ENCODE results near the gene ZNF385B.

ZNF385B gene

DNA sequence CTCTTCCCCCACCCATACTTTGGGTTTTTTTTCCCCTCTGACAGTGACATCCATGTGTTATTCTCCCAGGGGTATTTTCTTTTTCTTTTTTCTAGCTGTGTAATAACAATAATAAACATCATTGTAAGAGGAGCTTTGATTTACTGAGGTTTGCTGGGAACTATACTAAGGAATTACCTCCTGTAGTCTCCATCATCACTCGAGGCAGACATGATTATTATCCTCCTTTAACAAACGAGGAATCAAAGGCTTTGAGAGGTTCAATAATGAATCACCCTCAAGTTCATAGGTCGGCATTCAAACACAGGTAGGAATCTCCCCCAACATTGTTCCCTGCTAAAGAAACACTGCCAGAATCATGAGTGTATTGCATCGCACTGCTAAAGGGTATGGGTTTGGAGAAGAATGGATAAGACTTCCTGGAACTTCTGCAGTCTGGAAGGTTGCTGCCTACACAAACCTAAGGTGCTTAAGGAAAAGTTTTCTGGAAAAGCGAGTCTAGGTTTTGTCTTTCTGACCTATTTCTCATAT is 336.5 kb downstream of the ZNF385B start:
- Histone ChIP-seq H3K4me3 (ENCODE audit: low read depth, low read length, poor library complexity, severe bottlenecking) (no peak overlapping the region), H2AFZ (ENCODE audit: low read length) (no peak overlapping the region), H3K79me2 (ENCODE audit: insufficient read depth, low read length) (no peaks in the 10 kb centered on the region), H3K9ac (ENCODE audit: low read length) (no peak overlapping the region), H3K27ac (ENCODE audit: low read depth, low read length, poor library complexity, severe bottlenecking) (no peak overlapping the region), H3K4me1 (ENCODE audit: insufficient read depth, low read length, severe bottlenecking) (no peaks in the 10 kb centered on the region), H3K4me2 (ENCODE audit: low read length) (no peak overlapping the region), H3K36me3 (ENCODE audit: insufficient read depth, low read length) (no peaks in the 10 kb centered on the region), H4K20me1 (ENCODE audit: insufficient read depth, low read length) (no peaks in the 10 kb centered on the region), H3F3A (ENCODE audit: insufficient read depth, low read length) (no peaks in the 10 kb centered on the region), H3K27me3 (ENCODE audit: insufficient read depth, low read length) (no peaks in the 10 kb centered on the region), H3K9me3 (ENCODE audit: low read length) (no peaks in the 10 kb centered on the region), H3K9me2 (ENCODE audit: low read depth, low read length) (no peaks in the 10 kb centered on the region)
- TF ChIP-seq EZH2 (IDR thresholded peaks at IDR 0.05; ENCODE audit: borderline replicate concordance, low read length): no peak
- TF ChIP-seq, protein P1, sequence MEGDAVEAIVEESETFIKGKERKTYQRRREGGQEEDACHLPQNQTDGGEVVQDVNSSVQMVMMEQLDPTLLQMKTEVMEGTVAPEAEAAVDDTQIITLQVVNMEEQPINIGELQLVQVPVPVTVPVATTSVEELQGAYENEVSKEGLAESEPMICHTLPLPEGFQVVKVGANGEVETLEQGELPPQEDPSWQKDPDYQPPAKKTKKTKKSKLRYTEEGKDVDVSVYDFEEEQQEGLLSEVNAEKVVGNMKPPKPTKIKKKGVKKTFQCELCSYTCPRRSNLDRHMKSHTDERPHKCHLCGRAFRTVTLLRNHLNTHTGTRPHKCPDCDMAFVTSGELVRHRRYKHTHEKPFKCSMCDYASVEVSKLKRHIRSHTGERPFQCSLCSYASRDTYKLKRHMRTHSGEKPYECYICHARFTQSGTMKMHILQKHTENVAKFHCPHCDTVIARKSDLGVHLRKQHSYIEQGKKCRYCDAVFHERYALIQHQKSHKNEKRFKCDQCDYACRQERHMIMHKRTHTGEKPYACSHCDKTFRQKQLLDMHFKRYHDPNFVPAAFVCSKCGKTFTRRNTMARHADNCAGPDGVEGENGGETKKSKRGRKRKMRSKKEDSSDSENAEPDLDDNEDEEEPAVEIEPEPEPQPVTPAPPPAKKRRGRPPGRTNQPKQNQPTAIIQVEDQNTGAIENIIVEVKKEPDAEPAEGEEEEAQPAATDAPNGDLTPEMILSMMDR (IDR thresholded peaks at IDR 0.05; ENCODE audit: low read length): no peak

DNA sequence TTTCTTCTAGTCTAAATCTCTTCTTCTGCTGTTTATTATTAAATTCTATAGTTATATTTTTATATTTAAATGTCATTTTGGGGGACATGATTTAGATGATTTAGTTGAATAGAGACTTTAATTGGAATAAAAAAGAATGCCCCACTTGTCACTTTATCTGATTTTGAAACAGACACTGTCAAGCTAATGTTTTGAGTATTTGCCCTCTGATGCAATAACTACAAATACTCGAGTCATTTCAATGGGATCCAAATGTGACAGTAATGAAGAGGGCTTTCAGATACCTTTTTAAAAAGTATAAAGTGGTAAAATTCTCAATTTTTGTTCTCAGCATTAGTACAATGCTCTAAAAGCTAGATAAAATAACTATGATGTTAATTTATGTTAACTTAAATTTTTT is 339.5 kb downstream of the ZNF385B start:
- Histone ChIP-seq H3F3A (ENCODE audit: insufficient read depth, low read length) (no peaks in the 10 kb centered on the region), H3K9me3 (ENCODE audit: low read length) (no peaks in the 10 kb centered on the region), H3K4me2 (ENCODE audit: low read length) (no peak overlapping the region), H3K4me3 (ENCODE audit: low read depth, low read length, poor library complexity, severe bottlenecking) (no peak overlapping the region), H4K20me1 (ENCODE audit: insufficient read depth, low read length) (no peaks in the 10 kb centered on the region), H3K36me3 (ENCODE audit: insufficient read depth, low read length) (no peaks in the 10 kb centered on the region), H3K79me2 (ENCODE audit: insufficient read depth, low read length) (no peaks in the 10 kb centered on the region), H2AFZ (ENCODE audit: low read length) (no peak overlapping the region), H3K27ac (ENCODE audit: low read depth, low read length, poor library complexity, severe bottlenecking) (no peak overlapping the region), H3K27me3 (ENCODE audit: insufficient read depth, low read length) (no peaks in the 10 kb centered on the region), H3K9me2 (ENCODE audit: low read depth, low read length) (no peaks in the 10 kb centered on the region), H3K9ac (ENCODE audit: low read length) (no peak overlapping the region), H3K4me1 (ENCODE audit: insufficient read depth, low read length, severe bottlenecking) (no peaks in the 10 kb centered on the region)
- no peak for TF ChIP-seq EZH2 (IDR thresholded peaks at IDR 0.05; ENCODE audit: borderline replicate concordance, low read length)
- TF ChIP-seq, protein P1 (IDR thresholded peaks at IDR 0.05; ENCODE audit: low read length): no peak

DNA sequence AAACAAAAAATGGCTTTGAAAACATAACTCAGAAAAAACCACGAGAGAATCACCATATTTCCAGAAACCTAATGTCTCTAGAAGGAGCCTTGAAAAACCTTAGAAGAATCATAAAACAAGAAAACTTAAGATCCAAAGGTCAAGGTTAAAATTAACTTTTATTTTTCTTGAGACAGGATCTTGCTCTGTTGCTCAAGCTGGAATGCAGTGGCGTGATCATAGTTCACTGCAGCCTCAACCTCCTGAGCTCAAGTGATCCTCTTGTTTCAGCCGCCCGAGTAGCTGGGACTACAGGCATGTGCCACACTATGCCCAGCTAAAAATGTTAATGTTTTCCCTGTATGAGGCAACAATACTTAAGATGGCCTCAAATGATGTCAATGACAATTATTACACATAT is 342.6 kb downstream of the ZNF385B start:
- Histone ChIP-seq H3K9me2 (ENCODE audit: low read depth, low read length) (no peaks in the 10 kb centered on the region), H3K27ac (ENCODE audit: low read depth, low read length, poor library complexity, severe bottlenecking) (no peak overlapping the region), H3F3A (ENCODE audit: insufficient read depth, low read length) (no peaks in the 10 kb centered on the region), H3K4me3 (ENCODE audit: low read depth, low read length, poor library complexity, severe bottlenecking) (no peak overlapping the region), H4K20me1 (ENCODE audit: insufficient read depth, low read length) (no peaks in the 10 kb centered on the region), H3K27me3 (ENCODE audit: insufficient read depth, low read length) (no peaks in the 10 kb centered on the region), H3K79me2 (ENCODE audit: insufficient read depth, low read length) (no peaks in the 10 kb centered on the region), H2AFZ (ENCODE audit: low read length) (no peak overlapping the region), H3K4me2 (ENCODE audit: low read length) (no peak overlapping the region), H3K9me3 (ENCODE audit: low read length) (no peaks in the 10 kb centered on the region), H3K9ac (ENCODE audit: low read length) (no peak overlapping the region), H3K36me3 (ENCODE audit: insufficient read depth, low read length) (no peaks in the 10 kb centered on the region), H3K4me1 (ENCODE audit: insufficient read depth, low read length, severe bottlenecking) (no peaks in the 10 kb centered on the region)
- TF ChIP-seq EZH2 (IDR thresholded peaks at IDR 0.05; ENCODE audit: borderline replicate concordance, low read length): no peak
- TF ChIP-seq, protein P1 (IDR thresholded peaks at IDR 0.05; ENCODE audit: low read length): no peak

Data from OCI-LY1 (cell line).